ENCODE measurements around the gene OSM. TPM values are rescaled to one million over a fixed set of nuclear protein-coding genes. Genes with fewer than 3 reads are reported as not detected.

The OSM gene
- total RNA-seq, 4 donors from 2014 or later, result 0.76 to 8.8 (median 0.76) TPM; not detected in 1

DNA sequence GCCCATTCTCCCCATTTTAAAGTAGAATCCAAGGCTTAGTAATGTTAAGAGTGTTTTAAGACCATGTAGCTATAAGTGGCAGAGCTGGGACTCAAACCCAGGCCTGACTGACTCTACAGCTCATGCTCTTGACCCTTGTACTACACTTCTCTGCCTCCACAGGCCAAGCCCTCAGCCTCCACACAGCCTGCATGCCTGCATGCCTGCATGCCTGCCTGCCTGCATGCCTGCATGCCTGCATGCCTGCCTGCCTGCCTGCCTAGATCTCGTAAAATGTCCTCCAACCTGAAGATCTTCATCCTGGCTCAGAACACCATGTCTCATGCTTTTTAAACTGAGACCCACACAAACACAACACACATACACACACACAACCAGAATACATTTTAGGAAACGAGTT lies 41.4 kb upstream of the OSM start:
- no peaks in the 10 kb centered on the region for H3K9me3 ChIP-seq
- no peaks in the 10 kb centered on the region for H3K27me3 ChIP-seq
- H3K4me1 ChIP-seq, result peaks cover 4 to 42% of the 10 kb centered on the region in 2 donors
- H3K4me3 ChIP-seq, result no peak overlapping the region
- intact Hi-C loops (cut with DNase I; ENCODE audit: low total_unique reads), result no loop called here
- H3K27ac ChIP-seq, result peak overlapping the region; percentile 73 to 86
- no peaks in the 10 kb centered on the region for H3K36me3 ChIP-seq
- DNase-seq, result no peak
- no peak for TF ChIP-seq CTCF (IDR thresholded peaks at IDR 0.05)
- no peak for TF ChIP-seq POLR2A (IDR thresholded peaks at IDR 0.05)

GRCh38 chr22:30307041-30307574 lies 40.5 kb upstream of the OSM start:
- TF ChIP-seq POLR2A (IDR thresholded peaks at IDR 0.05) (no peak), CTCF (IDR thresholded peaks at IDR 0.05) (no peak)
- Histone ChIP-seq H3K9me3 (no peaks in the 10 kb centered on the region), H3K36me3 (no peaks in the 10 kb centered on the region), H3K4me1 (peaks cover 4 to 39% of the 10 kb centered on the region in 2 donors), H3K27me3 (no peaks in the 10 kb centered on the region), H3K4me3 (no peak overlapping the region), H3K27ac (peak overlapping the region; percentile 73 to 76)
- intact Hi-C loops (cut with DNase I; ENCODE audit: low total_unique reads), result no loop called here
- no peak for DNase-seq

GRCh38 chr22:30306627-30307011 lies 40.0 kb upstream of the OSM start:
- intact Hi-C loops (cut with DNase I; ENCODE audit: low total_unique reads), result no loop called here
- no peak overlapping the region for H3K4me3 ChIP-seq
- no peak for DNase-seq
- no peaks in the 10 kb centered on the region for H3K9me3 ChIP-seq
- H3K27me3 ChIP-seq, result no peaks in the 10 kb centered on the region
- peaks cover 4 to 37% of the 10 kb centered on the region in 2 donors for H3K4me1 ChIP-seq
- H3K36me3 ChIP-seq, result no peaks in the 10 kb centered on the region
- H3K27ac ChIP-seq, result peak overlapping the region; percentile 73 to 76
- TF ChIP-seq POLR2A (IDR thresholded peaks at IDR 0.05), result no peak
- TF ChIP-seq CTCF (IDR thresholded peaks at IDR 0.05), result no peak

DNA sequence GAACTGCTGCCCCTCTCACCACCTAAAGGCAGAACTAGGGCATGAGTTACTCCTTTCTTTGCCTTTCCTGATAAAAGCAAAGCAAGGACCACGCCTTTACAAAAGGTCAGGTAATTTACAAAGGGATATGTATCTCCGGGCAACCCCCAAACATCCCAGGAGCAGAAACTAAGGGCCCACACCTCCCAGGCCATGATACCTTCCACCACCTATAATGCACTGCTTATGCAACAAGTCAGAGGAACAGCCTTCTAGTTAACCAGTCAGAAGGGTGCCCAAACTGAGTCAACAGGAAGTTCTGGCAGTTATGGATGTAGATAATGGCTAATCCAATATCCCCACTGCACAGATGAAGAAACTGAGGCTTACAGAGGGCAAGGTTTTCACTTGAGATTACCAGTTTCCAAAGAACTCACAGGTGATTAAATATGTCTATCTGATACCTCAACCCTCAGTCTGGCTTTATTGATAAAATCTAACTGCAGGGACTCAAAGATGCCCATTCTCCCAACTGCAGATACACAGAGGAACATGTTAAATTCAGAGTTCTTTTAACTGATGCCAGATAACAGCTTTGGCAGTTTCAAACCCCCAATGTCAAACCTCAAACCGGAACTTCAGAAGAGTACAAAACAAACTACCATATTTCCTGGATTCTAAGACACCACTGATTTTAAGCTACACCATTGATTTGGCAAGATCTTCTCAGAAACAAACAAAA lies 39.4 kb upstream of the OSM start:
- intact Hi-C loops (cut with DNase I; ENCODE audit: low total_unique reads), result no loop called here
- Histone ChIP-seq H3K9me3 (no peaks in the 10 kb centered on the region), H3K36me3 (no peaks in the 10 kb centered on the region), H3K4me3 (no peak overlapping the region), H3K27ac (peak overlapping the region; percentile 73 to 76), H3K4me1 (peaks cover 4 to 31% of the 10 kb centered on the region in 2 donors), H3K27me3 (no peaks in the 10 kb centered on the region)
- TF ChIP-seq CTCF (IDR thresholded peaks at IDR 0.05) (no peak), POLR2A (IDR thresholded peaks at IDR 0.05) (no peak)
- DNase-seq, result no peak

DNA sequence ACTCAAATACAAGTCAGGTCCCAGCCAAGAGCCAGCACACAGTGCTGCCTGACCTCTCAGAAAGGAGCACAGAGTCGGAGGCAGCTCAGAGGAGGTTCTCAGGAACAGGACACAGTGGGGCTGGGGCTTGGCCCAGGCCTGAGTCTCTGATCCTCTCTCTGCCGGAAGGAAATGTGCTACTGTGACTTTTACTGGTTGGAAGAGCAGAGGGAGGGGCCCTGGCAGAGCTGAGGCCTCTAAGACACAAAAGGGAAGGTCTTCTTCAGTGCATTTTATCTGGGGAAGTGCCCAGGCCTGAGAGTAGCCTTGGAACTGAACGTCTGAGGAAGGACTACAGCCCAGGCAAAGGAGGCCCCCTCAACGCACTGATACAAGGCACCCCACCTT lies 38.9 kb upstream of the OSM start:
- H3K9me3 ChIP-seq, result no peaks in the 10 kb centered on the region
- H3K4me3 ChIP-seq, result no peak overlapping the region
- H3K36me3 ChIP-seq, result no peaks in the 10 kb centered on the region
- peak; percentile 71 to 73 for DNase-seq
- no peak for TF ChIP-seq CTCF (IDR thresholded peaks at IDR 0.05)
- TF ChIP-seq POLR2A (IDR thresholded peaks at IDR 0.05), result peak in 1 of 2 donors; percentile 58
- H3K27ac ChIP-seq, result peak overlapping the region; percentile 73 to 76
- intact Hi-C loops (cut with DNase I; ENCODE audit: low total_unique reads), result no loop called here
- H3K27me3 ChIP-seq, result no peaks in the 10 kb centered on the region
- H3K4me1 ChIP-seq, result peaks cover 4 to 26% of the 10 kb centered on the region in 2 donors
